ENCODE data around the gene TLR4.

The TLR4 gene

DNA sequence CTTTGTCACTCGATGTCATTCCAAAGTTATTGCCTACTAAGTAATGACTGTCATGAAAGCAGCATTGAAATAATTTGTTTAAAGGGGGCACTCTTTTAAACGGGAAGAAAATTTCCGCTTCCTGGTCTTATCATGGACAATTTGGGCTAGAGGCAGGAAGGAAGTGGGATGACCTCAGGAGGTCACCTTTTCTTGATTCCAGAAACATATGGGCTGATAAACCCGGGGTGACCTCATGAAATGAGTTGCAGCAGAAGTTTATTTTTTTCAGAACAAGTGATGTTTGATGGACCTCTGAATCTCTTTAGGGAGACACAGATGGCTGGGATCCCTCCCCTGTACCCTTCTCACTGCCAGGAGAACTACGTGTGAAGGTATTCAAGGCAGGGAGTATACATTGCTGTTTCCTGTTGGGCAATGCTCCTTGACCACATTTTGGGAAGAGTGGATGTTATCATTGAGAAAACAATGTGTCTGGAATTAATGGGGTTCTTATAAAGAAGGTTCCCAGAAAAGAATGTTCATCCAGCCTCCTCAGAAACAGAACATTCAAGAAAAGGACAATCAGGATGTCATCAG, 11.3 kb downstream of the TLR4 start:
- no peak for FAIRE-seq

DNA sequence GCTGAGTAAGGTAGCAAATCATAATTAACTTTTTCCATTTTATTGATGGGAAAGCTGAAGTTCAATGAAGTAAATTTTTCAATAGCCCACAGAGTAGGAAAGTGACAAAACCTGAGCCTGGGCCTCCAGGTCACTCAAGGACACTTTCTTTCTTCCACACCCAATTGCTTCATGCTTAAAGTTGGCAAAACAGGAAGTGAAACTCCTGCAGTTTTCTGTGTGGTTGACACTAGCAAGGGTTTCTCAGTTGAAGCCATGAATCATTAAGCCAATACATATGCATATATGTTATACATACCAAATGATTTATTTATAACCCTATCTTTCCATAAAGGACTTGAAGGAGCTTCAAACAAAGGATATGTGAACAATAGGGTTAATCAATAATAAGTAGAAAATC, 13.9 kb downstream of the TLR4 start:
- FAIRE-seq, result no peak

DNA sequence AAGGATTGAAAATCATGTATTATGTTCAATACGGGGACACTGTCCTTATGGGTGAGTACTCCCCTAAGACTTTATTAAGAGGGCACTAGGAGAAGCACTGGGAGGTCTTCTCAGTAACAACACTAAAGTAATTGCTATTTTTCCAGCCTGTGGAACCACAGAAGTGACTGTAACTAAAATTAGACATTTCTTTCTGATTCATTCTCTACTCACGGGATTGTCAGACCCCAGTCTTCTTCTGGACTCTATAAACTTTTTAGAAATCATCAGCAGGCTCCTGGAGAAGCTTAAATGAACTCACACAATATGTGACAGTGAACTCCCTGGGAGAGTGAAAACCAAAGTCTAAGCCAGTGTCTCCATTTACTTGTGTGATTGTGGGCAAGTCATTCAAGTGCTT, 14.5 kb downstream of the TLR4 start:
- no peak for FAIRE-seq

- no peak for FAIRE-seq
Observed at GRCh38 chr9:117719161-117719920, 15.1 kb downstream of the TLR4 start.

DNA sequence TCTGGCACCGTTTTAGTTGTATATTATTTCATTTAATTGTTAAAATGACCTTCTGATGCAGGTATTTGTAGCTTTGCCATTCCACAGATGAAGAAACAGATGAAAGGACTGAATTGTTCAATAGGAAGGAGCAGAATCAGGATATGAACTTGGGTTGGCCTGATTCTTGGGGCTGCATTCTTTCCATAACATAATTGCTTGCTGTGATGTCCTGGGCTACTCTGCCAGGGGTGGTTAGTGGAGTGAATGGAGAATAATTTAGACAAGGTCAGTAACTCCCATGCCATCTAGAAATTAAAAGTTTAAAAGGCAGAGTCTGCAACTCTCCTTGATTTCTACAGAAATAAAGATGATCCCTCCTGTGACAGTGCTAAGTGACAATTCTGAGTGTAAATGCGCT, 15.9 kb downstream of the TLR4 start:
- FAIRE-seq, result no peak

GRCh38 chr9:117720555-117720954, 16.4 kb downstream of the TLR4 start:
- FAIRE-seq, result no peak

- FAIRE-seq, result no peak
Observed at GRCh38 chr9:117720987-117721386, 16.8 kb downstream of the TLR4 start.

DNA sequence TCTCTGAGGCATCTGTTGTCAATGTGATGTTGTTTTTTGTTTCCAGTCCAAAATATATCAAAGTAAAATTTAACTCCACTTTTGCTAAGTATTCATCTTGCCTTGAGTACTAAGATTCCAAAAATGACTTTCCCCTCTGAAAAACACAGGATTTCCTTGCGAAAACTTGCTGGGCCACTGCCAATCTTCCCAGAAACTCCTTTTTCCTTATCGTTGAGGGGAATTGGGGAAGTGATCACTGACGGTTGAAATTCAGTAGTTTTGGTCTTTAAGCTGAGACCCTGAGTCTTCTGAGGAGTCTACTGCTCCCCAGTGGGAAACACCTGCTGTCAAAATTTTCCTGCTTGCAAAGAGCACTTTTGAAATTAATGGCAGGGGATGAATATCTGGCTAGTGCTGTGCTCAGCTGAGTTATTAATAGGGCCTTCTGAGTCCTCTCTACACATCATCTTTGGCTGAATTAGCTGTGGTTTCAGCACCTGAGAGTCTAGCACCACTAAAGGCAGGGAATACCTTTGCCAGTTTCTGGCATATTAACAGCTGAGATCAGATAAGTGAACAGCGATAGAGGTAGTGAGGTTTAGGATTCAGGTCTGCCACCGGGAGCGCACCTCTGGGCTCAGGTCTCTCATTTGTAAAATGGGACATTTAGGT, 18.0 kb downstream of the TLR4 start:
- no peak for FAIRE-seq

DNA sequence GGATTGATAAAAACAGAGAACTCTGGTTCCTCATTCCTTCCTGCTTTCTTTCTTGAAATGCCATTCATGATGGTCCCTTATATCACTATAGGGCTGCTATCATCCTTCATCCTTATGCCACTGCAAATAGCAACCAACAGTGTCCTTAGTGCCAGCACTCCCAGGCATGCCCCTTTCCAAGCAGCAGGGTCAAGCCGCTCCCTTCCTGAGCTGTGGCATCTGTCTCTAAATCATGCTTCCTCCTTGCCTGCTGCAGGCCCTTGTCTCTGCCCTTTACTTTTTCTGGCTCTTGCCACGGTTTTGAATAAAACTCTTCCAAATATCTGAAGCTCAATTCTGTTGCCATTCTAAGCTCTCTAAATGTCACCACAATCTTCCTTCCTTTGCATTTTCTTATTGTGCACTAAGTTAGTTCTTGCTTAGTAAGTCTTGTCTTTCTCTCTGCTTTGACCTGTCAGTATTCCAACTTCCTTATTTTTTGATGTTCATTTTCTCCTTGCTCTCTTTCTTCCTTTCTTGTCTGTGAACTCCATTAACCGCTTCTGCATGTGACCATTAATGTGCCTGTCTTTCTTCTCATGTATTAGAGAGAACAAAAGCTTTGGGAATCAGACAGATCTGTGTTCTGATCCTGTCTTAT, 19.9 kb downstream of the TLR4 start:
- no peak for FAIRE-seq

- FAIRE-seq, result no peak
Observed at GRCh38 chr9:117725426-117725887, 21.3 kb downstream of the TLR4 start.

- no peak for FAIRE-seq
Observed at GRCh38 chr9:117729375-117729774, 25.2 kb downstream of the TLR4 start.

GRCh38 chr9:117732494-117732893, 28.3 kb downstream of the TLR4 start:
- FAIRE-seq, result no peak

- no peak for FAIRE-seq
Observed at GRCh38 chr9:117733465-117733864, 29.3 kb downstream of the TLR4 start.

- no peak for FAIRE-seq
Observed at GRCh38 chr9:117734082-117734481, 29.9 kb downstream of the TLR4 start.

DNA sequence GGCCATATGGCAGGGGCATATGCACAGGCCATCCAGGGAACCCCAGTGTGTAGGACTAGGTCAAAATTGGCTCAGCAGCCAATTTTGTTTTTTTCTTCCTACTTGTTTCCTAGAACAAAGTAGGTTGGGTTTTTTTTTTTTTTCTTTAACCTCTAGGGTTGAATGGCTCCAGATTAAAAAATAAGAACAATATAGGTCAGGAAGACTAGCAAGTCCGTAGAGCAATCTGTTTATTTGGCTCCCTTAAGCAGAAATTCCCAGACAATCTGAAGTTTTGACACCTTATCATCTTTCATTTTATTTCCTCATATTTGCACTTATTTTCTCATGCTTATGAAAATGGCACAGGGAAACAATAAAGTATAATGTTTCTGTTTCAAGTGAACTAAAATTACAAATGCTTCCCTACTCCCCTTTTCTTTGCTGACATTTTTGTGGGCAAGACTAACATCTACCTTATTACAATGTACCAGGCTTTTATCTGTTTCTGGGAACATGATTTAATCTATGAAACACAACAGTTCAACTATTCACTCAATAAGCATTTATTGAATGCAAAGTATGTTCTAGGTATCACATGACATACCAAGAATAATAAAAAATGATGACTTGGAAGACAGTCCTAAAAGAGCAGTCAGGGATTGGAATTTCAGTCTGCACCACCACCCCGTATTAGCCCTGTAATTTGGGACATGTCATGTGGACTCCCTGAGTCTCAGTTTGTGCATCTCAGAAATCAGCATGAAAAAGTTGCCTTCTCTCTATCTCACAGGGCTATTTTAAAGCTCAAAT, 30.5 kb downstream of the TLR4 start:
- FAIRE-seq, result no peak

GRCh38 chr9:117737721-117738226, 33.6 kb downstream of the TLR4 start:
- no peak for FAIRE-seq

DNA sequence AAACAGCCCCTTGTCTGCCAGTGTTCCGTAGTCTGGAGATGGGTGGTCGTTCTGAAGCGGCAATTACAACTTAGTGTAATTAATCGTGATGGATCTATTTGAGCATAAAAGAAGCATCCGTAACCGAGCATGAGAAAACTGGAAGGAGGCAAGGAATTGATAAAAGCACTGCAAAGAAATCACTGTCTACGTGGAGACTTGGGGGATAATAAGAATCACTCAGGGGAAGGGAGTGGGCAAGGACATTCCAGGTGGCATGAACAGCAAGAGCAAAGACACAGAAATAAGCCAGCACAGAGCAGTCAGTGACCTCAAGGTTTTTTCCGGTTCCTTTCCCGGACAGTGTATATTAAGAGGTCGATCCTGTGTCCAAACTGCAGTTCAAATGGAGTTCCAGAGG, 35.0 kb downstream of the TLR4 start:
- FAIRE-seq, result no peak

DNA sequence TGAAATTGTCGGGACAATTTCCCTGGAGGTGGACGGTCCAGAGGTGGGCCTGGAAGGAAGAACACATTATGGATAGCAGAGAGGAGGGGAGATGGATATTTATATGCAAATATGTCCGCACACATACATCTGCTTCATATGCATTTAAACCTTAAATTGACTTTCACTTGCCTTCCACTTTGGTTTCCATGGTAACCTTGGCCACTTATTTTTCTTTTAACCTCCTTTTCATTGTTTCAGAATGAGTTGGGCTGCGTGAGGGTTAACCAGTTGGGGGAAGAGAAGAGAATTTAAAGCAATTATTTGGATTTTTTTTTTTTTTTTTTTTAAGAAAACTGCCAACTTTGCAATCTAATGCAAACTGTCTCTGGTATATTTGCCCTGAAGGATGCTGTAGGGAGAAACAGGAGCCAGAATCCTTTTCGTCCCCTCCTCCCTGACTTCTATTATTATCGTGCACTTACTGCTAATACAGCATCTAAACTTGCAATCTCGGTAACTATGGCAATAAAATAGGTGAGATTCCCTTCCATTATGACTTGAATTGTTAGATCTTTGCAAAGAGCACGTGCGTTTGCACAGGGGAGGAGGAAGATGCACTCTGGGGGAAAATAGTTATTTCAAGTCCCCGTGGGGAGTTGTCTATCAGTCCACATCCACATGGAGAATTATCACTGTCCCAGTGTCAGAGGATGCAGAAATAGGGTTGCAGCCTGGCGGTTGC, 35.6 kb downstream of the TLR4 start:
- FAIRE-seq, result no peak

- FAIRE-seq, result no peak
Observed at GRCh38 chr9:117742131-117742530, 37.9 kb downstream of the TLR4 start.

- no peak for FAIRE-seq
Observed at GRCh38 chr9:117744369-117744768, 40.2 kb downstream of the TLR4 start.

DNA sequence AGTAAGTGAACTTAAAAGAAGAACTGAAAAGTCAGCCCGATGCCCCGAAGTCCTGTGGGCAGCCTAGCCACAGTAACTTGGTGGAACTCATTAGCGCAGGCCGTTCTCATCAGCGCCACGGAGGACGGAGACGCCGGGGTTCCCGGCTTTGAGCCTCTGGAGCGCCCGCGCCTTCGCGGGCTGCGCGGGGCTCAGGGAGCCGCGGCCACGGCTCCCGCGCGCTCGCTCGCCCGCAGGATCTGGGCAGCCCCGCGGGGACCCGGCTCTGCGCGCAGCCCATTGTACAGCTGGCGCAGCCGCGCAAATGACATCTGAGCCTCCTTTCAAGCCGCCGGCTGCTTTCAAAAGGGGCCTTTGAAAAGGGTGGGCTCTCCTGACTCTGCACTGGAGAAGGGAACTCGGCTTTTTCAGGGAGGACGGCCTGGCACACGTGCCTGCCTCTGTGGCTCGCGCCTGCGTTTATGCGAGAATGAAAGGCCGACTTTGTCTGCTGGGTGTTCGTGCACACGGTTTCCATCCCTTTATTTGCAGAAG, 40.7 kb downstream of the TLR4 start:
- no peak for FAIRE-seq

GRCh38 chr9:117745598-117745997, 41.4 kb downstream of the TLR4 start:
- no peak for FAIRE-seq

Data from colon (tissue), 2 donors.